TTC549 (cell line): Measurements from ENCODE around the gene ADAMTS7.
"Not testable (repeated sequence)": the region's sequence is repeated elsewhere in the genome, so short reads cannot be mapped to it uniquely, and the experiment has no call there.

Experiments
- FAIRE-seq: peaks from 2 replicates; lab custom pipeline; 2012; peaks lifted over from hg19 to GRCh38; lab: Jason Lieb, UNC

Gene ADAMTS7

DNA sequence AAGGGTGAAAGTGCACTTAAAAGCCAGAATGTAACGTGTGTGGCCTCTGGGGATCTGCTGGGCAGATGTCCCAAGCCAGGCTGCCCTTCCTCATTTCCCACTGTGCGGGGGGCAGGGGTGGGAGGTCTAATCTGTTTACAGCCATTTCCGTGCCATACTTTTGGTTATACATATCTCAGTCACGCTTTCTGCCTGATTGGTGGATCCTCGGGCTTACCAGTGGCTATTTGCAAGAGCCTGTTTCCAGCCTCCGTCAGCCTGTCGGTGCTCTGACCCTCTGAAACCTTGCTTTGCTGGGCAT, 58.0 kb downstream of the ADAMTS7 start:
- FAIRE-seq = not testable (repeated sequence)

GRCh38 chr15:78752492-78753358, 58.5 kb downstream of the ADAMTS7 start:
- no peak for FAIRE-seq

GRCh38 chr15:78751602-78751979, 59.7 kb downstream of the ADAMTS7 start:
- FAIRE-seq = no peak

DNA sequence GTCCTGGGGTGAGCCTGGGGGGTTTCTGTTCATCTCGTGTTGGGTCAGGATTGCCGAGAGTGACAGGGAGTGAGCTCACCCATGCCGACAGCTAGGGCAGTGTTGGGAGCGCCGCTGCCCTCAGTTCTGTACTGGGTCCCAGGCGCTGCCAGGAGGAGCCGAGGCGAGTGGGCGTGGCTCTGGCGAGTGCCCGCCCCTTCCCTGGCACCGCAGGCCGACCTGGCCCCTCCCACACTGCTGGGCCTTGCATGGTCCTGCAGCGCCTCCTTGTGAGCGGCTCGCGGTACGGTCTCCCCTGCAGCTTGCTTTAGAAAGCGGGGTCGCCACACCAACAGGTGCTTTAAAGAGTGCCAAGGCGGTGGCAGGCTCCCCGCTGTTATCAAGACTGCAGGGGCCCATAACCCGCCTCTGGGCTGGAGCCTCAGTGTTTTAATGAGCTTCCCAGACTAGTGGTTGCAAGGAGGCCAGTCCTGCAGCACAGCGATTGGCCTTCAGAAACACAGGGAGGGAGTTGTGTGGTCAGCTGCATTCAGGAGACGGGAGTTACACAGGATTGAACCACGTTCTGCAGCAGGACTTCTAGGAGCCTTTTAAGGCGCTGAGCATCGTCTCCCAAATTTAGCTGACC, 60.2 kb downstream of the ADAMTS7 start:
- FAIRE-seq = not testable (repeated sequence)

DNA sequence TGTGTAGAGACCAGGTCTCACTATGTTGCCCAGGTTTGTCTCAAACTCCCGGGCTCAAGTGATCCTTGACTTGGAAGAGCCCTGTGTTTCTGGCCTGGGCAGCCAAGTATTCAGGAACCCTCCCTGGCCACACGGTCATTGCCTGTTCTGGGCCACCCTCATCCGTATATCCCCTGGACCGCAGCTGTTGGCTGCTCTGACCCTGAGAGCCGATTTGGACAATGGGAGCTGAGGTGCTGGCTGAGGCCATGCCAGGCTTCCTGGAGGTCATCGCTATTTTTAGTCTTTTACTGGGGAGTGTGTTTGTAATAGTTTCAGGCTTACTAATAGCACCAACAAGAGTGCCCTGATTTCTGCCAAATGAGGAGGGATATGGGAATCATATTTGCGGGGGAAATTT, 60.7 kb downstream of the ADAMTS7 start:
- FAIRE-seq = no peak

DNA sequence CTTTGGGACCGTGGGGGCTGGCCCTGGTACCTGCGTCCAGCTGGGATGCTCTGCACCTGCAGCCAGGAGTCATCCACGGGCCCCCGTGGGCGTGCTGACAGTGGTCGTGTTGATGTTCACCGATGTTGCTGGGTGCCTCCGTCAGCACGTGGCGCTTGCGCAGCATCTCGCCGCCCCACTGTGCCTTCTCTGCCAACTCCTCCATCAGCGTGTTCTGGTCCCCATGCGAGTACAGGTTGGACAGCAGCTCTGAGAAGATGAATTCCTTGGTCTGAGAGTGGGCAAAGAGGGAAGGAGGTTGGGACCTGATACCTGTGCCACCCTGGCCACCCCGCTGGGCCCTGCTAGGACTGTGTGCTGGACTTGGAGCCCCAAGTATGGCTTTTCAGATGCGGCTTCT, 61.4 kb downstream of the ADAMTS7 start:
- FAIRE-seq = no peak

DNA sequence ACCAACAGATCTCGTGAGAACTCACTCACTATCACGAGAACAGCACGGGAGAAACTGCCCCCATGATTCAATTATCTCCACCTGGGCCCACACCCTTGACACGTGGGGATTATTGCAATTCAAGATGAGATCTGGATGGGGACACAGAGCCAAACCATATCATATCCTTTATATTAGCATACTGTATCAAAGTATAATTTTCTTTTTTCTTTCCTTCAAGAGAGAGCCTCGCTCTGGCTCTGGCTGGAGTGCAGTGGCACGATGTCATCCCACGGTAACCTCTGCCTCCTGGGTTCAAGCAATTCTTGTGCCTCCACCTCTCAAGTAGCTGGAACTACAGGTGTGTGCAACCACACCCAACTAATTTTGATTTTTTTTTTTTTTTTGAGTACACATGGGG, 63.4 kb downstream of the ADAMTS7 start:
- FAIRE-seq = not testable (repeated sequence)

GRCh38 chr15:78741674-78742073, 69.6 kb downstream of the ADAMTS7 start:
- not testable (repeated sequence) for FAIRE-seq

DNA sequence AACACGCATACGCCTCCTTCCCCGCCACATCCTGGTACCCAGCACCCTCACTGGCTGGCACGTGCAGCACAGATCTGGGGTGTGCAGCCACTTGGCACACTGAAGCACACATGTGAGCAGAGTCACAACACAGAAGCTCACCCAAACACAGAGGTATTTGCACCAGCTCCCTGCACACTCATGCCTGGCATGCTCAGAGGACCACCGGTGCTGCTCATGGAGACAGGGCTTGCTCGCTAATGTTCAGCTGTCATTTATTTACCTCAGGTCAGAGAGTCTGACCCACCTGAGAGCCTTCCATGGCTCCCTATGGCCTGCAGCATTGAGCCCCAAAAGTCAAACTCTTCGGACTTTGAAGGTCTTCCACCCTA, 70.4 kb downstream of the ADAMTS7 start:
- FAIRE-seq = no peak

GRCh38 chr15:78739996-78740903, 71.0 kb downstream of the ADAMTS7 start:
- no peak for FAIRE-seq

DNA sequence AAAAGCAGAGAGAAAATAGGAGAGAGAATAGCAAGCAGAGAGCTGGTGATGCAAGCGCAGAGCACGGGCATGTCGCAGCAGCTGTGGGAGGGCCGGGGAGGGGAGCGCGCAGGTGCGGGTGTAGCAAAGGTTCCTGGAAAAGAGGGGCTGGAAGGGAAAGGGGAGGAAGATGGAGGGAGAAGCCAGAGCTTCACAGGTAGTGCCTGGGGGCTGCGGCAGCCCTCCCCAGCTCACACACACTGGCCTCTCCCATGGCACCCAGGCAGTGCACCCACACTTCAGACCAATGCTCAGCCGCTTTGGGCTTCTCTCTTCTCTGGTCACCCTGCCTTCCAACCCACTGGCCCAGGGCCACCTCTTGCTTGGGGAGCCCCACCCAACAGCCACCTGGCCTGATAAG, 72.1 kb downstream of the ADAMTS7 start:
- FAIRE-seq = no peak

- FAIRE-seq = not testable (repeated sequence)
Measured at GRCh38 chr15:78737931-78738558, 73.2 kb downstream of the ADAMTS7 start.

DNA sequence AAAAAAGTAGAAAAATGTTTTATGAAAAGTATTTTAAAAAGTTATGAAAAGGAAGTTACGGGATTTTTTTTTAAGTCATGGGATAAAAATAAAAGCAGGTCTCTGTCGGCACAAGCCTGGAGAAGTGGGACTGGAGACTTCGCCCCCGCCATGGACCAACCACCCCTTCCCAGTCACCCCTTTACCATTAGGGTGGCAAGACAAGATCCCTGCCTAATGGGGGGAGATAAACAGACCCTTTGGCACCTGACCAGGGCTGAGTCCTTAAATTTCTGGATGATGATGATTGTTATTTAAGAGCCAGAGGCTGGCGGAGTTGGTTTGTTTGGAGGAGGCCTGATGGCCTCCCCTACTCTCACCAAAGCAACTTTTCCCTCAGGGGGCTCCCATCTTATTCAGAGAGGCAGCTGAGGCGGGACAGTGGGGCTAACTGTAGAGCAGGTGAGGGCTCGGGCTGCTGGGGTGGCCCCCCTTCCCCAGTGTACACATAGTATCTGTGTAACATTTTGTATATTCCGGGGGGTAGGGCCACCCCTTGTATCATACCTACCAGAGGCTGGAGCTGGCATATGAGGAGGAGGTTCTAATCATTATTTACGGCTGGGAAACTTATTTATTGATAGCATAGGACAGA, 74.0 kb downstream of the ADAMTS7 start:
- no peak for FAIRE-seq

- FAIRE-seq = not testable (repeated sequence)
Measured at GRCh38 chr15:78736286-78736685, 75.0 kb downstream of the ADAMTS7 start.

- FAIRE-seq = no peak
Measured at GRCh38 chr15:78734451-78735064, 76.7 kb downstream of the ADAMTS7 start.

DNA sequence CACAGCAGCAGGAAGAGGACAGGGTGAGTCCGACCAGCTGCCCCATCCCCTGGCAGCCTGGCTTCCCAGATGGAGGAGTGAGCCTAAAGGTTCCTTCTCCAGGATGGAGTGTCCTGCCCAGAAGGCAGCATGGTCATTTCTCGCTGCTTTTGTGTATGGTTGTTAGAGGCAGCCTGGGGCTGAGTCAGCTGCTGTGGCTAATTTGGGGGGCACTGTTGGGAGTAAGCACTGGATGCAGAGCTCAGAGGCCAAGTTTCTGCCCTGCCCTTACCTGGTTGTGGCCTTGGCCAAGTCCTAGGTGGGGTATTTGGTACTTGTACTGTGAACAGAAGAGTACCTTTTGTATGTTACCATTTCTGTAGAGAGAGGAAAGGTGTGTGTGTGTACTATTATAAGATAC, 78.6 kb downstream of the ADAMTS7 start:
- FAIRE-seq = no peak

- FAIRE-seq = no peak
Measured at GRCh38 chr15:78730955-78731354, 80.3 kb downstream of the ADAMTS7 start.

- not testable (repeated sequence) for FAIRE-seq
Measured at GRCh38 chr15:78728427-78728826, 82.8 kb downstream of the ADAMTS7 start.

DNA sequence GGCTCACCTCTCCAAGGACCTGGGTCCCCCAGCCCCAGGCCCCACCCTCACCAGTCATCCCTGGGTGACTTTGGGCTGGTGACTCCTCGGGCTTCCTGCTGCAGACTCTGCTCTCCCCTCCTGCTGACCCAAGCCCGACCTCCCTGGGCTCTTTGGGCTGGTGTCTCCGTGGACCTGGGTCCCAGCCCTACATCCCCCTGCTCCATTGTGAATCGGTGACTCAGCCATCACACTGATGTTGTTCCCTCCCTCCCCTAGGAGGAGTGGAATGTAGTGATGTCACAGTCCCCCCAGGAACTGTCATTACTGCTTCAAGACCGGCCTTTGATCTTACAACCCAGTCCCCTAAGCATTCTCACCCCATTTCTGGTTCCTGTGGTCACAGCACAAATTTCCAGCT, 83.7 kb downstream of the ADAMTS7 start:
- no peak for FAIRE-seq

DNA sequence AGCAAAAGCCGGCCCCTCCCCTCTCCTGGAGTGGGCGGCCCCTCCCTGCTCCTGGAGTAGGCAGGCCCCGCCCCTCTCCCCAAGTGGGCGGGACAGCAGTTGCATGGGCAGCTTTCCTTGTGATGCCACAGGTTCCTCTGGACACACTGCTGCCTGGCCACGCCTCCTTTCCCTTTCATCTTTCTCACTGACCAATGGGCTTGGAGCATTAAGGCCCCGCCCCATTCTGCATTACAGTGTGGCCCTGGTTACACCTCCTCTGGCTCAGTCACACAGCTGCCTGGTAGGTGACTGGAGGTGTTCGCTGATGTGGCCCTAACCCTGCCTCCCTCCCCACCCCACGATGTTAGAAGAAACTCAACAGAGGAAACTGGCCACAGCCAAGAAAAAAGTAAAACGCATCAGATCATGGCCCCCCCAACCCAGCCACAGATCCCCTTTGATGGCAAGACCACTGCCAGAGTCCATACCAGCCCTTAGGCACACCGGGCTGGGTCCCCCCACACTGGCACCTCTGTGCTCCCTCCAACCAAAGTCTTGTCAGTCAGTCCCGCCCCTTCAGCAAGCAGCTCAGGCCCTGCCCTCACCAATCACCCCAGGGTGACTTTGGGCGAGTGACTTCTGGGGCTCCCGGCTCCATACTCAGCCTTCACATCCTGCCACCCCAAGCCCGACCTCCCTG, 84.3 kb downstream of the ADAMTS7 start:
- FAIRE-seq = no peak
